NCI-H510A treated with DMSO at 0.1 percent for 48 hours (cell line): Measurements from ENCODE around the gene BPGM.
"Not testable (repeated sequence)": the region's sequence is repeated elsewhere in the genome, so short reads cannot be mapped to it uniquely, and the experiment has no call there.

Source experiments
- DNase-seq: peaks from one replicate; lab custom pipeline; 2025; lab: John Stamatoyannopoulos, UW

Gene BPGM

GRCh38 chr7:134665045-134665444, 18.4 kb downstream of the BPGM start:
- not testable (repeated sequence) for DNase-seq

- DNase-seq: no peak
These were observed 21.2 kb downstream of the BPGM start for GRCh38 chr7:134667899-134668298.

GRCh38 chr7:134669388-134669787, 22.7 kb downstream of the BPGM start:
- no peak for DNase-seq

GRCh38 chr7:134669845-134670373, 23.3 kb downstream of the BPGM start:
- peak; percentile 77 for DNase-seq

- DNase-seq: no peak
These were observed 25.0 kb downstream of the BPGM start for GRCh38 chr7:134671609-134672008.

GRCh38 chr7:134674424-134674823, 27.8 kb downstream of the BPGM start:
- DNase-seq: no peak

- no peak for DNase-seq
These were observed 30.1 kb downstream of the BPGM start for GRCh38 chr7:134676743-134677142.

- DNase-seq: no peak
These were observed 31.5 kb downstream of the BPGM start for GRCh38 chr7:134678115-134678514.

- DNase-seq: no peak
These were observed 32.4 kb downstream of the BPGM start for GRCh38 chr7:134679006-134679405.

GRCh38 chr7:134684165-134684564, 37.5 kb downstream of the BPGM start:
- no peak for DNase-seq

GRCh38 chr7:134685250-134685649, 38.6 kb downstream of the BPGM start:
- no peak for DNase-seq

GRCh38 chr7:134686786-134687185, 40.1 kb downstream of the BPGM start:
- no peak for DNase-seq

GRCh38 chr7:134689550-134689949, 42.9 kb downstream of the BPGM start:
- not testable (repeated sequence) for DNase-seq

- no peak for DNase-seq
These were observed 43.4 kb downstream of the BPGM start for GRCh38 chr7:134690016-134690415.

- DNase-seq: no peak
These were observed 44.2 kb downstream of the BPGM start for GRCh38 chr7:134690614-134691504.

- no peak for DNase-seq
These were observed 45.1 kb downstream of the BPGM start for GRCh38 chr7:134691546-134692343.

GRCh38 chr7:134692344-134692705, 45.7 kb downstream of the BPGM start:
- no peak for DNase-seq

GRCh38 chr7:134693256-134693655, 46.6 kb downstream of the BPGM start:
- no peak for DNase-seq

- no peak for DNase-seq
These were observed 47.6 kb downstream of the BPGM start for GRCh38 chr7:134694299-134694698.

- no peak for DNase-seq
These were observed 48.1 kb downstream of the BPGM start for GRCh38 chr7:134694767-134695166.

- no peak for DNase-seq
These were observed 48.7 kb downstream of the BPGM start for GRCh38 chr7:134695321-134695860.

- no peak for DNase-seq
These were observed 49.6 kb downstream of the BPGM start for GRCh38 chr7:134696261-134696660.
